Left forelimb (tissue), 1 donor: ENCODE results near the gene OR14C36.
"Not testable (repeated sequence)": the region's sequence is repeated elsewhere in the genome, so short reads cannot be mapped to it uniquely, and the experiment has no call there.

Experiments used
- DNase-seq: peaks from one replicate; pipeline ENCODE4 v3.0.0-alpha.2; 2018; ENCODE audit warnings: low spot score

Gene OR14C36, protein sequence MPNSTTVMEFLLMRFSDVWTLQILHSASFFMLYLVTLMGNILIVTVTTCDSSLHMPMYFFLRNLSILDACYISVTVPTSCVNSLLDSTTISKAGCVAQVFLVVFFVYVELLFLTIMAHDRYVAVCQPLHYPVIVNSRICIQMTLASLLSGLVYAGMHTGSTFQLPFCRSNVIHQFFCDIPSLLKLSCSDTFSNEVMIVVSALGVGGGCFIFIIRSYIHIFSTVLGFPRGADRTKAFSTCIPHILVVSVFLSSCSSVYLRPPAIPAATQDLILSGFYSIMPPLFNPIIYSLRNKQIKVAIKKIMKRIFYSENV

DNA sequence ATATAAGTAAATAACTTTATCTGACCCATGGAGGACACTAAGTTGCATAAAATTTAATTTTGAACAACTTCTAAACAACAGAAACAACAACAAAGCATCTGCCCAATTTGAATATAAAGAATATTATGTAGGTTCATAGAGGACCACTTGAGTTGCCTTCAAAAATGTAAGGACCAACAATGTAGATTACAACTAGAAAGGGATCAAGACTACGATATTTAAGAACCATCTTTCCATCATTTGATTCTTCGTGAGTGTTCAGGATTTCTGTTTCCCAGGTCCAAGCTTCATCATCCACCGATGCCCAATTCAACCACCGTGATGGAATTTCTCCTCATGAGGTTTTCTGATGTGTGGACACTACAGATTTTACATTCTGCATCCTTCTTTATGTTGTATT, at the start of gene OR14C36:
OR14C36 (plus strand) TSS at position 301 of the 400 bp plus-strand sequence; CDS start at position 301, 0 bp downstream.
- no peak for DNase-seq

- no peak for DNase-seq
Observed at GRCh38 chr1:248303324-248303723, 45.3 kb upstream of the OR14C36 start, which contains the start of gene OR2T12. TSS of gene OR2T12 (minus strand) at chr1:248303424. CDS start at chr1:248295578, 7,846 bp downstream.

DNA sequence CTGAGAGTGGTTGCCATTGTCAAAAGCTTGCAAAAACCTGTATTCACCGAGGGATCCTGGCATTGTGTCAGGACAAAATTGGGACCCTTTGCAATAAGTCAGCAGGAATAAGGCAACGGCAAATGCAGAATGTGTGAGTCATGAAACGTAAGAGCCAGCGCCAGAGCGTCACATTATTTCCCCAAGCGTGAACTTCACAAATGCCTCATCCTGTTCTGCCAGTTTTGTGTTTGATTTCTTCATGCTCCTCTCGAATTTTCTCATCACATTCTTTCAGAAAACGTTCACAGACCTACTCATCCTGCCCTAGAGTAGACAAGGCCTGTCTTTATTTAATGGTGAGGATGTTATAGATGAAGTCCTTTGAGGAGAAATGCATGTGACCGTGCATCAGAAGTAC, 42.9 kb upstream of the OR14C36 start:
- not testable (repeated sequence) for DNase-seq

DNA sequence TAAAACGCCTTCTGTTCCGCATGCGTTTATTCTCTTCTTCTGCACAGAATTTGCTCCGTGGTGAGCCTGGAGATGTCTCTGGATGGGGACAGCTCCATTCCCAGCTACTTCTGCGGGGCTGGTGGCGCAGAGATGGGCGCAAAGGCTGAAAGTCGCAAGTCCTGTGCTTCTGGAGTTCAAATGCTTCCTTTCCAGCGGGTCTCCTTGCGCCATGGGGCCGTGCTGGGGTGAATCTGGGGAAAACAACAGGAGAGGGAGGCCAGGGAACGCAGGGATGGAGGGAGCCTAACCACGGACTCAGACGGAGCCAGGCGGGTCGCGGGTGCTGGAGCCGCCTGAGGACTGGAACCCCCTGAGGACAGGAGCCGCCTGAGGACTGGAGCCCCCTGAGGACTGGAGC, 42.5 kb upstream of the OR14C36 start:
- DNase-seq: no peak

DNA sequence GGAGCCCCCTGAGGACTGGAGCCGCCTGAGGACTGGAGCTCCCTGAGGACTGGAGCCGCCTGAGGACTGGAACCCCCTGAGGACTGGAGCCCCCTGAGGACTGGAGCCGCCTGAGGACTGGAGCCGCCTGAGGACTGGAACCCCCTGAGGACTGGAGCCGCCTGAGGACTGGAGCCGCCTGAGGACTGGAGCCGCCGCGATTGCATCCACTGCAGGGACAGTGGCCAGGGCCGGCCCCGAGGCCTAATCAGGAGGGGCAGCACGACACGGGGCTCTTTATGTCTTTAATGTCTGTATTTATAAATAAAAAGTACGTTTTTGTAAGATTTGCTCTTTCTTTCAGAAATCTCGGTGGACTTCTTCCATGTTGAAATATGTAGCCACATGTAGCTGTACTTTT, 41.8 kb upstream of the OR14C36 start:
- not testable (repeated sequence) for DNase-seq

- DNase-seq: no peak
Observed at GRCh38 chr1:248316796-248317195, 31.8 kb upstream of the OR14C36 start.

- no peak for DNase-seq
Observed at GRCh38 chr1:248324468-248324867, 24.1 kb upstream of the OR14C36 start, which contains the start of gene OR2M7. TSS of gene OR2M7 (minus strand) at chr1:248324568. CDS start at chr1:248324568, 0 bp downstream.

DNA sequence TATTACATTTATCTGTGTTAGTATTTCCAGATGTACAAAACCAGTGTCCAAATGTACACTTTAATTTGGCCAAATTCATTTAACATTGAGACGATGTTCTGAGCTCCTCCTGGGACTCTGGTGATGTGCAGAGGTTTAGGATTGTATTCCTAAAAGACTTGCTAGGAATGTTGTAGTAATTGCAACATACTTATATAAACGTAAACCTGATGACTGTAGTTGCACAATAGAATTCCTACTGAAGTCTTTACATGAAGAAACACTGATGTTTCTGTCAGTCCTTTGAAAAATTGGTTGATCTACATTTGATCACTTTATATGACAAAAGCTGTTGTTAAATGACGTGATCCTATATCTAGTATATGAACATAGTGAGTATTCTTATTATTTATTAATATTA, 5.1 kb upstream of the OR14C36 start:
- no peak for DNase-seq

- no peak for DNase-seq
Observed at GRCh38 chr1:248359415-248359814, 10.8 kb downstream of the OR14C36 start.

GRCh38 chr1:248361121-248361715, 12.6 kb downstream of the OR14C36 start, which contains the start of gene OR2T4:
TSS of gene OR2T4 (plus strand) at chr1:248361665. CDS start at chr1:248361665, 0 bp downstream.
- no peak for DNase-seq

GRCh38 chr1:248366609-248367008, 18.0 kb downstream of the OR14C36 start:
- no peak for DNase-seq

- no peak for DNase-seq
Observed at GRCh38 chr1:248372394-248372793, 23.8 kb downstream of the OR14C36 start.

- DNase-seq: no peak
Observed at GRCh38 chr1:248373761-248374160, 25.2 kb downstream of the OR14C36 start.

GRCh38 chr1:248375446-248375845, 26.9 kb downstream of the OR14C36 start, which contains the start of gene OR2T6:
TSS of gene OR2T6 (plus strand) at chr1:248375746. CDS start at chr1:248387609, 11,863 bp downstream.
- DNase-seq: no peak

- no peak for DNase-seq
Observed at GRCh38 chr1:248376916-248377315, 28.3 kb downstream of the OR14C36 start.

DNA sequence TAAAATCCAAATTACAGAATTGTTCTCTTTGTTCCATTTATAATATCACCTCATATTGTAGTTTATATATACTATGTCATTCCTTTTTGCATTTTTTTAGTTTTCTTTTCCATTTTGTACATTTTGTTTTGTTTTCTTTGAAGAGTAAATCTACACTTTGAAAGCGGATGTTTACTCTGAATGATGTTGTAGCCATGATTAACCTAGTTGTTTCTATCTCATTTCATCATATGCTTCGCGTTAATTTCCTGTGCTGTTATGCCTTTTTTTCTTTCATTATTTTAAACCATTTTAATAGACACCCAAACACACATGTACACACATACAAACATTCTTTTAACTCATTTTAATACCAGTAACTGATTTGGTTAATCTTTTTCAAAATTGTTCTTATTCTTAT, 32.3 kb downstream of the OR14C36 start:
- DNase-seq: no peak

GRCh38 chr1:248388426-248388825, 39.9 kb downstream of the OR14C36 start:
- no peak for DNase-seq

GRCh38 chr1:248393050-248393449, 44.5 kb downstream of the OR14C36 start:
- DNase-seq: no peak
